B cell (primary cell): ENCODE data around the gene PAX2. TPM values are rescaled to one million over a fixed set of nuclear protein-coding genes. Genes with fewer than 3 reads are reported as not detected.

ENCODE experiments used
- ATAC-seq: fragments of 200-7000 bp; cut with Tn5 transposase; one replicate; pipeline ENCODE4 v1.10.0; 2021; ENCODE audit warnings: low read depth, mild to moderate bottlenecking, moderate number of reproducible peaks, moderate library complexity
- CTCF ChIA-PET: fragments of 350-600 bp; sonication (Branson Sonifier 250); formaldehyde crosslinking; loops from one replicate; lab custom pipeline; 2021; ENCODE audit warnings: antibody characterized with exemption, inconsistent platforms; lab: Charles Lee
- POLR2A ChIA-PET: fragments of 350-600 bp; sonication (Branson Sonifier 250); formaldehyde crosslinking; loops from one replicate; lab custom pipeline; 2021; ENCODE audit warnings: antibody characterized with exemption; lab: Charles Lee
- DNase-seq: peaks from one replicate; pipeline ENCODE4 v3.0.0; 2013
- H2AFZ ChIP-seq: 2 replicates; pipeline ENCODE4 v1.6.1; 2012; ENCODE audit warnings: mild to moderate bottlenecking, low read depth, low read length; ENCODE audit not compliant: insufficient read depth, poor library complexity, severe bottlenecking
- H3K27ac ChIP-seq, 2 donors: 1 replicate in 1 of 2; 2 replicates in 1 of 2; pipeline ENCODE4 v1.5.1; 2012 to 2013; ENCODE audit warnings: low read length in 2 of 2, mild to moderate bottlenecking in 2 of 2, moderate library complexity in 1 of 2
- H3K27me3 ChIP-seq, 4 experiments: fragments of 200-600 bp in 1 of 4; sonication (generic) in 1 of 4; replicated peaks in 1 of 4; 1 replicate in 2 of 4; 2 replicates in 2 of 4; pipeline versions ENCODE4 v1.6.1 to v1.7.0; 2013 to 2016; ENCODE audit warnings: low read length in 3 of 4, mild to moderate bottlenecking in 2 of 4, mixed read lengths in 1 of 4, moderate library complexity in 1 of 4; ENCODE audit not compliant: insufficient read depth in 4 of 4, control insufficient read depth in 3 of 4; ENCODE audit errors: control extremely low read depth in 1 of 4
- H3K36me3 ChIP-seq, 2 experiments: replicated peaks in 1 of 2; 1 replicate in 1 of 2; 2 replicates in 1 of 2; pipeline versions ENCODE4 v1.6.1 to v1.7.1; 2013; ENCODE audit warnings: low read length in 1 of 2; ENCODE audit not compliant: insufficient read depth in 2 of 2, control insufficient read depth in 1 of 2; ENCODE audit errors: control extremely low read depth in 1 of 2, extremely low read depth in 1 of 2
- H3K4me1 ChIP-seq, 2 donors: fragments of 200-600 bp in 1 of 2; sonication (generic) in 1 of 2; 1 replicate in 1 of 2; 2 replicates in 1 of 2; pipeline versions ENCODE4 v1.5.1 to v1.6.1; 2013 to 2017; ENCODE audit warnings: low read length in 2 of 2; ENCODE audit not compliant: control insufficient read depth in 2 of 2, insufficient read depth in 2 of 2
- H3K4me2 ChIP-seq: replicated peaks from 2 replicates; pipeline ENCODE3; 2012; ENCODE audit warnings: mild to moderate bottlenecking, low read depth, low read length; ENCODE audit not compliant: poor library complexity, severe bottlenecking
- H3K4me3 ChIP-seq, 5 experiments: fragments of 200-600 bp in 1 of 5; sonication (generic) in 1 of 5; 1 replicate in 3 of 5; 2 replicates in 2 of 5; pipeline versions ENCODE4 v1.5.1 to v1.7.0; 2011 to 2016; ENCODE audit warnings: low read length in 4 of 5, mild to moderate bottlenecking in 4 of 5, low read depth in 2 of 5, control low read depth in 1 of 5, moderate library complexity in 1 of 5; ENCODE audit not compliant: insufficient read depth in 1 of 5; ENCODE audit errors: control extremely low read depth in 1 of 5, extremely low read depth in 1 of 5
- H3K79me2 ChIP-seq: fragments of 200-600 bp; sonication (generic); one replicate; pipeline ENCODE4 v1.6.0; 2016; ENCODE audit warnings: low read length; ENCODE audit not compliant: control insufficient read depth, insufficient read depth
- H3K9ac ChIP-seq: fragments of 200-600 bp; sonication (generic); 2 replicates; pipeline ENCODE4 v1.6.1; 2017; ENCODE audit warnings: mild to moderate bottlenecking, low read length, moderate library complexity
- H3K9me3 ChIP-seq, 3 donors: one replicate each; pipeline versions ENCODE4 v1.6.1 to v1.7.1; 2013; ENCODE audit warnings: low read length in 2 of 3; ENCODE audit not compliant: control insufficient read depth in 2 of 3, insufficient read depth in 1 of 3; ENCODE audit errors: control extremely low read depth in 1 of 3
- H4K20me1 ChIP-seq: 2 replicates; pipeline ENCODE4 v1.6.0; 2012; ENCODE audit warnings: mild to moderate bottlenecking, low read length; ENCODE audit not compliant: insufficient read depth, control insufficient read depth, poor library complexity, severe bottlenecking
- H3K27ac Mint-ChIP-seq: one replicate; pipeline ENCODE4 v1.8.0; 2021; ENCODE audit warnings: mixed read lengths
- H3K27me3 Mint-ChIP-seq: one replicate; pipeline ENCODE4 v1.8.0; 2021; ENCODE audit warnings: mixed read lengths
- H3K4me1 Mint-ChIP-seq: one replicate; pipeline ENCODE4 v1.8.0; 2021; ENCODE audit warnings: mixed read lengths
- H3K4me3 Mint-ChIP-seq: one replicate; pipeline ENCODE4 v1.8.0; 2021; ENCODE audit warnings: mixed read lengths
- H3K9me3 Mint-ChIP-seq: one replicate; pipeline ENCODE4 v1.8.0; 2022; ENCODE audit warnings: mixed read lengths; ENCODE audit not compliant: insufficient read depth
- CTCF ChIP-seq: fragments of 200-600 bp; IDR thresholded peaks from one replicate; pipeline ENCODE4 v1.8.0; 2022; ENCODE audit warnings: antibody characterized with exemption, mild to moderate bottlenecking
- EZH2 ChIP-seq: IDR thresholded peaks from 2 replicates; pipeline ENCODE4 v1.6.1; 2012; ENCODE audit warnings: borderline replicate concordance, low read depth, mild to moderate bottlenecking, moderate library complexity, low read length; ENCODE audit not compliant: insufficient read depth, poor library complexity, severe bottlenecking
- WGBS: methylation state at CpG from one replicate; pipeline ENCODE4 v1.1.5; 2013; ENCODE audit warnings: missing lambda C conversion rate; ENCODE audit not compliant: insufficient coverage; 5-methylcytosine and 5-hydroxymethylcytosine counted together
- intact Hi-C: fragments of 100-400 bp; cut with micrococcal nuclease; formaldehyde crosslinking; loops from one replicate; pipeline ENCODE4 v1.10.0; 2022
- polyA plus RNA-seq: library from polyadenylated mRNA; depleted of rRNA; stranded (reverse); fragments of >200 nt; gene quantifications from 2 replicates; pipeline ENCODE4 v1.2.3, GENCODE V29; 2012
- total RNA-seq, 2 donors: library from RNA; stranded (reverse); fragments of 120-200 nt in 1 of 2; gene quantifications; 1 replicate in 1 of 2; 2 replicates in 1 of 2; pipeline versions ENCODE4 v1.2.3 to v1.2.4, GENCODE V29; 2013 to 2022

Gene PAX2
- total and polyA plus RNA-seq, 2 donors (not counting 1 experiment from before 2014, with no cell fraction given): 0.12 TPM; not detected in 1

- peak; percentile 55 for DNase-seq
- CTCF ChIA-PET: interaction anchor here (0.8 to 1.6 kb wide), 8 partner anchors 10 to 1033 kb away, joined by 3 to 9 read pairs (median 4); no protein-coding TSS in a partner anchor
- H3K4me2 ChIP-seq: no peak overlapping the region
These were observed 133.0 kb downstream of the PAX2 start for GRCh38 chr10:100878291-100878910.

More at GRCh38 chr10:100878291-100878910, 133.0 kb downstream of the PAX2 start:
- 13% methylated on average over 5 of the region's 5 CpGs for whole genome bisulfite sequencing
- H3K9ac ChIP-seq: no peak overlapping the region
- H4K20me1 ChIP-seq: no peaks in the 10 kb centered on the region
- peak; percentile 51 for ATAC-seq
- H3K9me3 ChIP-seq: no peaks in the 10 kb centered on the region
- H3K9me3 Mint-ChIP-seq: no peaks in the 10 kb centered on the region
- intact Hi-C loops: loop anchor here (1.0 to 10.0 kb wide), 2 partner anchors 207 to 444 kb away; no protein-coding TSS in a partner anchor
- H3K27ac Mint-ChIP-seq: no peak overlapping the region
- H3K36me3 ChIP-seq: no peaks in the 10 kb centered on the region
- H3K79me2 ChIP-seq: no peaks in the 10 kb centered on the region
- no peaks in the 10 kb centered on the region for H3K4me1 Mint-ChIP-seq
- H2AFZ ChIP-seq: no peak overlapping the region
- peaks cover 0 to 11% (median 3%) of the 10 kb centered on the region in 4 experiments for H3K27me3 ChIP-seq
- POLR2A ChIA-PET: no interaction called here
- no peaks in the 10 kb centered on the region for H3K4me1 ChIP-seq
- H3K4me3 ChIP-seq: no peak overlapping the region
- TF ChIP-seq CTCF: peak; percentile 45
- TF ChIP-seq EZH2: no peak
- no peak overlapping the region for H3K27ac ChIP-seq
- no peak overlapping the region for H3K4me3 Mint-ChIP-seq
- H3K27me3 Mint-ChIP-seq: peaks cover 29% of the 10 kb centered on the region

Other genes with a start within 250 kb of the PAX2 start
- 36.3 and 36.4 TPM in 2 replicates for gene SEC31B, start 225.7 kb upstream of the PAX2 start, total RNA-seq
- gene SEC31B, start 225.7 kb upstream of the PAX2 start, polyA plus RNA-seq: 45.7 and 62.7 TPM in 2 replicates
- gene NDUFB8, start 215.7 kb upstream of the PAX2 start, total RNA-seq: 131 and 143 TPM in 2 replicates
- gene NDUFB8, start 215.7 kb upstream of the PAX2 start, polyA plus RNA-seq: 137 and 174 TPM in 2 replicates
- 65.6 and 73.8 TPM in 2 replicates for gene HIF1AN, start 209.6 kb upstream of the PAX2 start, total RNA-seq
- 7.3 and 8.0 TPM in 2 replicates for gene HIF1AN, start 209.6 kb upstream of the PAX2 start, polyA plus RNA-seq
- gene SLF2, start 167.4 kb downstream of the PAX2 start, total RNA-seq: 65.6 and 66.7 TPM in 2 replicates
- 11.8 and 21.5 TPM in 2 replicates for gene SLF2, start 167.4 kb downstream of the PAX2 start, polyA plus RNA-seq
- gene SEMA4G, start 223.9 kb downstream of the PAX2 start, total RNA-seq: 0.96 and 2.2 TPM in 2 replicates
- gene SEMA4G, start 223.9 kb downstream of the PAX2 start, polyA plus RNA-seq: 0.75 and 0.84 TPM in 2 replicates
- gene MRPL43, start 241.9 kb downstream of the PAX2 start, total RNA-seq: 56.2 and 57.8 TPM in 2 replicates
- 80.4 and 99.4 TPM in 2 replicates for gene MRPL43, start 241.9 kb downstream of the PAX2 start, polyA plus RNA-seq
- 11.8 and 12.0 TPM in 2 replicates for gene TWNK, start 242.0 kb downstream of the PAX2 start, total RNA-seq
- gene TWNK, start 242.0 kb downstream of the PAX2 start, polyA plus RNA-seq: 3.6 and 7.2 TPM in 2 replicates